SK-N-SH treated with all-trans-retinoic acid at 6 μM for 48 hours (cell line): ENCODE measurements around the gene IFRD2.

ENCODE experiments used
- BACH2 ChIP-seq: fragments of 250-450 bp; sonication (Bioruptor Pico); IDR thresholded peaks from 2 replicates; pipeline ENCODE4 v1.9.0; 2021; ENCODE audit warnings: mild to moderate bottlenecking, borderline replicate concordance
- GLIS3 ChIP-seq: fragments of 250-450 bp; sonication (Bioruptor Pico); IDR thresholded peaks from 2 replicates; pipeline ENCODE4 v1.5.0; 2020; ENCODE audit warnings: mild to moderate bottlenecking, moderate library complexity
- OSR1 ChIP-seq: fragments of 250-450 bp; sonication (Bioruptor Pico); IDR thresholded peaks from 2 replicates; pipeline ENCODE4 v1.8.0; 2022; ENCODE audit warnings: moderate library complexity, mild to moderate bottlenecking, inconsistent platforms
- RARB ChIP-seq: fragments of 250-450 bp; sonication (Bioruptor Pico); IDR thresholded peaks from 2 replicates; pipeline ENCODE4 v1.8.0; 2021; ENCODE audit warnings: mild to moderate bottlenecking, moderate library complexity
- TCF4 ChIP-seq: fragments of 250-450 bp; sonication (Bioruptor Pico); IDR thresholded peaks from 2 replicates; pipeline ENCODE4 v1.8.0; 2021; ENCODE audit warnings: mild to moderate bottlenecking, moderate library complexity, borderline replicate concordance
- TOX ChIP-seq: fragments of 250-450 bp; sonication (Bioruptor Pico); IDR thresholded peaks from 2 replicates; pipeline ENCODE4 v1.8.0; 2021; ENCODE audit warnings: mild to moderate bottlenecking, moderate library complexity, borderline replicate concordance
- ZC3H10 ChIP-seq: fragments of 250-450 bp; sonication (Bioruptor Pico); IDR thresholded peaks from 2 replicates; pipeline ENCODE4 v1.5.1; 2021; ENCODE audit warnings: mild to moderate bottlenecking, moderate library complexity
- ZFP3 ChIP-seq: fragments of 250-450 bp; sonication (Bioruptor Pico); IDR thresholded peaks from 2 replicates; pipeline ENCODE4 v1.5.0; 2020; ENCODE audit warnings: mild to moderate bottlenecking, moderate library complexity
- ZFP30 ChIP-seq: fragments of 450-650 bp; formaldehyde crosslinking; IDR thresholded peaks from 2 replicates; pipeline ENCODE4 v1.5.0; 2022; ENCODE audit warnings: mild to moderate bottlenecking, moderate library complexity
- ZNF565 ChIP-seq: fragments of 450-650 bp; formaldehyde crosslinking; conservative IDR thresholded peaks from 2 replicates; pipeline ENCODE4 v1.5.0; 2020; ENCODE audit warnings: low read depth, mild to moderate bottlenecking, moderate library complexity
- TF ChIP-seq, protein P1 (sequence below): fragments of 250-450 bp; sonication (Bioruptor Pico); IDR thresholded peaks from 2 replicates; pipeline ENCODE4 v1.5.0; 2020; ENCODE audit warnings: mild to moderate bottlenecking, moderate library complexity
- TF ChIP-seq, protein P2 (sequence below): fragments of 250-450 bp; sonication (Bioruptor Pico); IDR thresholded peaks from 2 replicates; pipeline ENCODE4 v1.5.1; 2020; ENCODE audit warnings: low read depth, mild to moderate bottlenecking, moderate library complexity
- TF ChIP-seq, protein P3 (sequence below): fragments of 250-450 bp; sonication (Bioruptor Pico); IDR thresholded peaks from 2 replicates; pipeline ENCODE4 v1.8.0; 2020; ENCODE audit warnings: mild to moderate bottlenecking, moderate library complexity, borderline replicate concordance
- TF ChIP-seq, protein P4 (sequence below): fragments of 250-450 bp; sonication (Bioruptor Pico); IDR thresholded peaks from 2 replicates; pipeline ENCODE4 v1.8.0; 2021; ENCODE audit warnings: low read depth, mild to moderate bottlenecking, moderate library complexity, borderline replicate concordance

DNA sequence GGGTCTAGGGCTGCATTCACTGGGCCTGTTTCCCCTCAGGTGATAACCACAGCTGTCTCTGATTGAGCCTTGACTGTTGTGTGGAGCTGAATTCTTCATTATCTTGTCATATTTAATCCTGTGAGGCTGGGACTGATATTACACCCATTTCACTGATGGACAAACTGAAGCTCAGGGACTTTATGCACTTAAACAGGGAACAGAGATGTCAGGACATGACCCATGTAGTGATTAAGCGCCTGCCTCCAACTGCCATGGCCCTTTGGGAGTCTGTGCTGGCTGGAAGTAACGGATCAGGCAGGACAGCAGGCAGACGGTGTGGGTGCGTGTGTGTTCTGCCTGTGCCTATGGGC lies 48.7 kb downstream of the IFRD2 start:
- TF ChIP-seq ZFP30 (no peak), ZFP3 (CRISPR knock-in tag) (no peak), BACH2 (CRISPR knock-in tag) (no peak), ZNF565 (CRISPR knock-in tag) (no peak), OSR1 (CRISPR knock-in tag) (no peak), RARB (CRISPR knock-in tag) (no peak), TCF4 (CRISPR knock-in tag) (no peak), TOX (CRISPR knock-in tag) (no peak), ZC3H10 (CRISPR knock-in tag) (no peak), GLIS3 (no peak)
- TF ChIP-seq, protein P1, sequence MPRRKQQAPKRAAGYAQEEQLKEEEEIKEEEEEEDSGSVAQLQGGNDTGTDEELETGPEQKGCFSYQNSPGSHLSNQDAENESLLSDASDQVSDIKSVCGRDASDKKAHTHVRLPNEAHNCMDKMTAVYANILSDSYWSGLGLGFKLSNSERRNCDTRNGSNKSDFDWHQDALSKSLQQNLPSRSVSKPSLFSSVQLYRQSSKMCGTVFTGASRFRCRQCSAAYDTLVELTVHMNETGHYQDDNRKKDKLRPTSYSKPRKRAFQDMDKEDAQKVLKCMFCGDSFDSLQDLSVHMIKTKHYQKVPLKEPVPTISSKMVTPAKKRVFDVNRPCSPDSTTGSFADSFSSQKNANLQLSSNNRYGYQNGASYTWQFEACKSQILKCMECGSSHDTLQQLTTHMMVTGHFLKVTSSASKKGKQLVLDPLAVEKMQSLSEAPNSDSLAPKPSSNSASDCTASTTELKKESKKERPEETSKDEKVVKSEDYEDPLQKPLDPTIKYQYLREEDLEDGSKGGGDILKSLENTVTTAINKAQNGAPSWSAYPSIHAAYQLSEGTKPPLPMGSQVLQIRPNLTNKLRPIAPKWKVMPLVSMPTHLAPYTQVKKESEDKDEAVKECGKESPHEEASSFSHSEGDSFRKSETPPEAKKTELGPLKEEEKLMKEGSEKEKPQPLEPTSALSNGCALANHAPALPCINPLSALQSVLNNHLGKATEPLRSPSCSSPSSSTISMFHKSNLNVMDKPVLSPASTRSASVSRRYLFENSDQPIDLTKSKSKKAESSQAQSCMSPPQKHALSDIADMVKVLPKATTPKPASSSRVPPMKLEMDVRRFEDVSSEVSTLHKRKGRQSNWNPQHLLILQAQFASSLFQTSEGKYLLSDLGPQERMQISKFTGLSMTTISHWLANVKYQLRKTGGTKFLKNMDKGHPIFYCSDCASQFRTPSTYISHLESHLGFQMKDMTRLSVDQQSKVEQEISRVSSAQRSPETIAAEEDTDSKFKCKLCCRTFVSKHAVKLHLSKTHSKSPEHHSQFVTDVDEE (CRISPR knock-in tag): no peak
- TF ChIP-seq, protein P2, sequence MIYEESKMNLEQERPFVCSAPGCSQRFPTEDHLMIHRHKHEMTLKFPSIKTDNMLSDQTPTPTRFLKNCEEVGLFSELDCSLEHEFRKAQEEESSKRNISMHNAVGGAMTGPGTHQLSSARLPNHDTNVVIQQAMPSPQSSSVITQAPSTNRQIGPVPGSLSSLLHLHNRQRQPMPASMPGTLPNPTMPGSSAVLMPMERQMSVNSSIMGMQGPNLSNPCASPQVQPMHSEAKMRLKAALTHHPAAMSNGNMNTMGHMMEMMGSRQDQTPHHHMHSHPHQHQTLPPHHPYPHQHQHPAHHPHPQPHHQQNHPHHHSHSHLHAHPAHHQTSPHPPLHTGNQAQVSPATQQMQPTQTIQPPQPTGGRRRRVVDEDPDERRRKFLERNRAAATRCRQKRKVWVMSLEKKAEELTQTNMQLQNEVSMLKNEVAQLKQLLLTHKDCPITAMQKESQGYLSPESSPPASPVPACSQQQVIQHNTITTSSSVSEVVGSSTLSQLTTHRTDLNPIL (CRISPR knock-in tag): no peak
- TF ChIP-seq, protein P3, sequence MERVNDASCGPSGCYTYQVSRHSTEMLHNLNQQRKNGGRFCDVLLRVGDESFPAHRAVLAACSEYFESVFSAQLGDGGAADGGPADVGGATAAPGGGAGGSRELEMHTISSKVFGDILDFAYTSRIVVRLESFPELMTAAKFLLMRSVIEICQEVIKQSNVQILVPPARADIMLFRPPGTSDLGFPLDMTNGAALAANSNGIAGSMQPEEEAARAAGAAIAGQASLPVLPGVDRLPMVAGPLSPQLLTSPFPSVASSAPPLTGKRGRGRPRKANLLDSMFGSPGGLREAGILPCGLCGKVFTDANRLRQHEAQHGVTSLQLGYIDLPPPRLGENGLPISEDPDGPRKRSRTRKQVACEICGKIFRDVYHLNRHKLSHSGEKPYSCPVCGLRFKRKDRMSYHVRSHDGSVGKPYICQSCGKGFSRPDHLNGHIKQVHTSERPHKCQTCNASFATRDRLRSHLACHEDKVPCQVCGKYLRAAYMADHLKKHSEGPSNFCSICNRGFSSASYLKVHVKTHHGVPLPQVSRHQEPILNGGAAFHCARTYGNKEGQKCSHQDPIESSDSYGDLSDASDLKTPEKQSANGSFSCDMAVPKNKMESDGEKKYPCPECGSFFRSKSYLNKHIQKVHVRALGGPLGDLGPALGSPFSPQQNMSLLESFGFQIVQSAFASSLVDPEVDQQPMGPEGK (CRISPR knock-in tag): no peak
- TF ChIP-seq, protein P4, sequence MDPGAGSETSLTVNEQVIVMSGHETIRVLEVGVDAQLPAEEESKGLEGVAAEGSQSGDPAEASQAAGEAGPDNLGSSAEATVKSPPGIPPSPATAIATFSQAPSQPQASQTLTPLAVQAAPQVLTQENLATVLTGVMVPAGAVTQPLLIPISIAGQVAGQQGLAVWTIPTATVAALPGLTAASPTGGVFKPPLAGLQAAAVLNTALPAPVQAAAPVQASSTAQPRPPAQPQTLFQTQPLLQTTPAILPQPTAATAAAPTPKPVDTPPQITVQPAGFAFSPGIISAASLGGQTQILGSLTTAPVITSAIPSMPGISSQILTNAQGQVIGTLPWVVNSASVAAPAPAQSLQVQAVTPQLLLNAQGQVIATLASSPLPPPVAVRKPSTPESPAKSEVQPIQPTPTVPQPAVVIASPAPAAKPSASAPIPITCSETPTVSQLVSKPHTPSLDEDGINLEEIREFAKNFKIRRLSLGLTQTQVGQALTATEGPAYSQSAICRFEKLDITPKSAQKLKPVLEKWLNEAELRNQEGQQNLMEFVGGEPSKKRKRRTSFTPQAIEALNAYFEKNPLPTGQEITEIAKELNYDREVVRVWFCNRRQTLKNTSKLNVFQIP (CRISPR knock-in tag): no peak
